Measurements from ENCODE around the gene PCLAF. TPM values are rescaled to one million over a fixed set of nuclear protein-coding genes. Genes with fewer than 3 reads are reported as not detected.
A peak's percentile ranks its signal among the peaks of the same experiment; 100 is the strongest.

PCLAF gene
- total and polyA plus RNA-seq, 2 of the 13 experiments (the other 11 are each of a cell fraction or from before 2014, with no cell fraction given) = 98.6 to 98.9 TPM

DNA sequence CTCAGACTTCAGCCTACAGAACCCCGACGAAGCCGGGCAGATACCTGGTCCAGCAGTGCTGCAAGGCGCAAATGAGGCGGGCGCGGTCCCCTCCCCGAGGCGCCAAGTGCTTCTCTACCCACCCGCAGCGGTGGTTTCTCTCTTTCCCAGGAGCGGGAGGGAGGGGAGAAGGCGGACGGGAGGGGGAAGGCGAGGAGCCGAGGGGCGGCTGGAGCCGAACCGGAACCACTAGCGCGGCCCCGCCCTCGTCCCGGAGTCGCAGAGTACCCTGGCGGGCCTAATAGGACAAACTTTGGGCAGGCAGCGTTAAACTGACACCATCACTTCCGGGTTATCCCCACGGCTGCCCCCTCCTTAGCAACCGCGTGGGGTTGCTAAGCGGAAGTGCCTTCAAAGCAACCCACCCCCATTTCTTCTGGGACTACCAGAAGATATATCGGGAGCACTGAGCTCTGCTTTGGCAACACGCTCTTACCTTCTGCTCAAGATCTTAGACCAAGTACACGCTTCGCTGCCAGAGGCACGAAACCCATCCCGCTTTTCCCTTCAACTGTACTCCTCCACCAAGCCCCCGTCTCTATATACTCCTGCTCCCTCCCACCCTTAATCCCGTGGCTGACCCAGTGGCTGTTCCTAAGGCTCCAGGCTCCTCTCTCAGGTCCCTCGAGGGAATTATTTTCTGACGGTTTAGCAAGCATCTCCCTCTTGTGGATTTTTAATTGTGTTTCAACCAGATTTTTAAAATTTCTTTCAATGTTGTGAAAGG is 25.1 kb downstream of the PCLAF start, which contains the start of gene CSNK1G1 (continued):
- TF ChIP-seq, protein P1, sequence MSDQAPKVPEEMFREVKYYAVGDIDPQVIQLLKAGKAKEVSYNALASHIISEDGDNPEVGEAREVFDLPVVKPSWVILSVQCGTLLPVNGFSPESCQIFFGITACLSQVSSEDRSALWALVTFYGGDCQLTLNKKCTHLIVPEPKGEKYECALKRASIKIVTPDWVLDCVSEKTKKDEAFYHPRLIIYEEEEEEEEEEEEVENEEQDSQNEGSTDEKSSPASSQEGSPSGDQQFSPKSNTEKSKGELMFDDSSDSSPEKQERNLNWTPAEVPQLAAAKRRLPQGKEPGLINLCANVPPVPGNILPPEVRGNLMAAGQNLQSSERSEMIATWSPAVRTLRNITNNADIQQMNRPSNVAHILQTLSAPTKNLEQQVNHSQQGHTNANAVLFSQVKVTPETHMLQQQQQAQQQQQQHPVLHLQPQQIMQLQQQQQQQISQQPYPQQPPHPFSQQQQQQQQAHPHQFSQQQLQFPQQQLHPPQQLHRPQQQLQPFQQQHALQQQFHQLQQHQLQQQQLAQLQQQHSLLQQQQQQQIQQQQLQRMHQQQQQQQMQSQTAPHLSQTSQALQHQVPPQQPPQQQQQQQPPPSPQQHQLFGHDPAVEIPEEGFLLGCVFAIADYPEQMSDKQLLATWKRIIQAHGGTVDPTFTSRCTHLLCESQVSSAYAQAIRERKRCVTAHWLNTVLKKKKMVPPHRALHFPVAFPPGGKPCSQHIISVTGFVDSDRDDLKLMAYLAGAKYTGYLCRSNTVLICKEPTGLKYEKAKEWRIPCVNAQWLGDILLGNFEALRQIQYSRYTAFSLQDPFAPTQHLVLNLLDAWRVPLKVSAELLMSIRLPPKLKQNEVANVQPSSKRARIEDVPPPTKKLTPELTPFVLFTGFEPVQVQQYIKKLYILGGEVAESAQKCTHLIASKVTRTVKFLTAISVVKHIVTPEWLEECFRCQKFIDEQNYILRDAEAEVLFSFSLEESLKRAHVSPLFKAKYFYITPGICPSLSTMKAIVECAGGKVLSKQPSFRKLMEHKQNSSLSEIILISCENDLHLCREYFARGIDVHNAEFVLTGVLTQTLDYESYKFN (CRISPR knock-in tag; conservative IDR thresholded peaks at IDR 0.05) = 0 out of 2 replicates have a peak, but pooled peaks have one; percentile 22
- TF ChIP-seq ZNF275 (CRISPR knock-in tag; IDR thresholded peaks at IDR 0.05; ENCODE audit: borderline replicate concordance) = 0 out of 2 replicates have a peak, but pooled peaks have one; percentile 30
- TF ChIP-seq ZNF639 (CRISPR knock-in tag; conservative IDR thresholded peaks at IDR 0.05) = 0 out of 2 replicates have a peak, but pooled peaks have one; percentile 38
- peak; percentile 65 for TF ChIP-seq HOXA3 (CRISPR knock-in tag; IDR thresholded peaks at IDR 0.05)
- TF ChIP-seq ZNF160 (CRISPR knock-in tag; IDR thresholded peaks at IDR 0.05) = peak; percentile 37; the same call in 1 of the 2 replicates
- TF ChIP-seq, protein P2, sequence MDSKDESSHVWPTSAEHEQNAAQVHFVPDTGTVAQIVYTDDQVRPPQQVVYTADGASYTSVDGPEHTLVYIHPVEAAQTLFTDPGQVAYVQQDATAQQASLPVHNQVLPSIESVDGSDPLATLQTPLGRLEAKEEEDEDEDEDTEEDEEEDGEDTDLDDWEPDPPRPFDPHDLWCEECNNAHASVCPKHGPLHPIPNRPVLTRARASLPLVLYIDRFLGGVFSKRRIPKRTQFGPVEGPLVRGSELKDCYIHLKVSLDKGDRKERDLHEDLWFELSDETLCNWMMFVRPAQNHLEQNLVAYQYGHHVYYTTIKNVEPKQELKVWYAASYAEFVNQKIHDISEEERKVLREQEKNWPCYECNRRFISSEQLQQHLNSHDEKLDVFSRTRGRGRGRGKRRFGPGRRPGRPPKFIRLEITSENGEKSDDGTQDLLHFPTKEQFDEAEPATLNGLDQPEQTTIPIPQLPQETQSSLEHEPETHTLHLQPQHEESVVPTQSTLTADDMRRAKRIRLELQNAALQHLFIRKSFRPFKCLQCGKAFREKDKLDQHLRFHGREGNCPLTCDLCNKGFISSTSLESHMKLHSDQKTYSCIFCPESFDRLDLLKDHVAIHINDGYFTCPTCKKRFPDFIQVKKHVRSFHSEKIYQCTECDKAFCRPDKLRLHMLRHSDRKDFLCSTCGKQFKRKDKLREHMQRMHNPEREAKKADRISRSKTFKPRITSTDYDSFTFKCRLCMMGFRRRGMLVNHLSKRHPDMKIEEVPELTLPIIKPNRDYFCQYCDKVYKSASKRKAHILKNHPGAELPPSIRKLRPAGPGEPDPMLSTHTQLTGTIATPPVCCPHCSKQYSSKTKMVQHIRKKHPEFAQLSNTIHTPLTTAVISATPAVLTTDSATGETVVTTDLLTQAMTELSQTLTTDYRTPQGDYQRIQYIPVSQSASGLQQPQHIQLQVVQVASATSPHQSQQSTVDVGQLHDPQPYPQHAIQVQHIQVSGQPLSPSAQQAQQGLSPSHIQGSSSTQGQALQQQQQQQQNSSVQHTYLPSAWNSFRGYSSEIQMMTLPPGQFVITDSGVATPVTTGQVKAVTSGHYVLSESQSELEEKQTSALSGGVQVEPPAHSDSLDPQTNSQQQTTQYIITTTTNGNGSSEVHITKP (CRISPR knock-in tag; IDR thresholded peaks at IDR 0.05; ENCODE audit: low read depth) = peak; percentile 58; the same call in 1 of the 2 replicates
- 0 out of 2 replicates have a peak, but pooled peaks have one; percentile 37 for TF ChIP-seq ZNF280D (CRISPR knock-in tag; IDR thresholded peaks at IDR 0.05)
- peak; percentile 62; the same call in 1 of the 2 replicates for TF ChIP-seq KMT2A (CRISPR knock-in tag; IDR thresholded peaks at IDR 0.05)
- TF ChIP-seq SAP130 (CRISPR knock-in tag; IDR thresholded peaks at IDR 0.05; ENCODE audit: low read depth) = peak; percentile 98
- TF ChIP-seq MLLT10 (CRISPR knock-in tag; IDR thresholded peaks at IDR 0.05) = no peak

All from HepG2 (cell line).